Measurements from ENCODE around the gene GPRC5A. TPM values are rescaled to one million over a fixed set of nuclear protein-coding genes. Genes with fewer than 3 reads are reported as not detected.

Gene GPRC5A
- total RNA-seq, 2 donors from 2014 or later, result 0.15 to 1.0 TPM

GRCh38 chr12:12924169-12924568 is 32.8 kb downstream of the GPRC5A start:
- Histone ChIP-seq H3K4me1 (ENCODE audit: control insufficient read depth, insufficient read depth, low read length) (no peaks in the 10 kb centered on the region), H3K4me3 (ENCODE audit: low read length) (no peak overlapping the region), H3K36me3 (ENCODE audit: control insufficient read depth, insufficient read depth, low read length) (no peaks in the 10 kb centered on the region), H3K9me3 (ENCODE audit: control insufficient read depth, low read length) (peaks cover 7% of the 10 kb centered on the region), H3K9ac (ENCODE audit: extremely low read depth, low read length, poor library complexity, severe bottlenecking) (no peak overlapping the region), H3K27me3 (ENCODE audit: control insufficient read depth, insufficient read depth, low read length, poor library complexity, severe bottlenecking) (no peaks in the 10 kb centered on the region), H3K27ac (ENCODE audit: low read depth, low read length) (no peak overlapping the region)
- 95 to 100% methylated on average over 2 to 4 of the region's 4 CpGs for WGBS, 2 experiments (ENCODE audit: insufficient coverage in 1 of 2, insufficient read length in 1 of 2)
- Mint-ChIP-seq H3K4me3 (no peak overlapping the region), H3K36me3 (ENCODE audit: low read depth) (no peaks in the 10 kb centered on the region), H3K4me1 (peaks cover 2% of the 10 kb centered on the region), H3K27me3 (ENCODE audit: insufficient read depth) (peaks cover 10% of the 10 kb centered on the region), H3K9me3 (no peaks in the 10 kb centered on the region), H3K27ac (no peak overlapping the region)
- TF ChIP-seq CTCF (conservative IDR thresholded peaks at IDR 0.05), result no peak
- DNase-seq, result no peak

GRCh38 chr12:12925388-12925787 is 34.0 kb downstream of the GPRC5A start:
- Mint-ChIP-seq H3K36me3 (ENCODE audit: low read depth) (peaks cover 9% of the 10 kb centered on the region), H3K9me3 (peaks cover under 1% of the 10 kb centered on the region), H3K27me3 (ENCODE audit: insufficient read depth) (peaks cover 10% of the 10 kb centered on the region), H3K27ac (no peak overlapping the region), H3K4me1 (peaks cover 2% of the 10 kb centered on the region), H3K4me3 (no peak overlapping the region)
- Histone ChIP-seq H3K9ac (ENCODE audit: extremely low read depth, low read length, poor library complexity, severe bottlenecking) (no peak overlapping the region), H3K36me3 (ENCODE audit: control insufficient read depth, insufficient read depth, low read length) (no peaks in the 10 kb centered on the region), H3K9me3 (ENCODE audit: control insufficient read depth, low read length) (peaks cover 8% of the 10 kb centered on the region), H3K4me3 (ENCODE audit: low read length) (no peak overlapping the region), H3K27ac (ENCODE audit: low read depth, low read length) (no peak overlapping the region), H3K4me1 (ENCODE audit: control insufficient read depth, insufficient read depth, low read length) (no peaks in the 10 kb centered on the region), H3K27me3 (ENCODE audit: control insufficient read depth, insufficient read depth, low read length, poor library complexity, severe bottlenecking) (no peaks in the 10 kb centered on the region)
- 63 to 67% methylated on average over 1 of the region's 1 CpG for WGBS, 2 experiments (ENCODE audit: insufficient coverage in 1 of 2, insufficient read length in 1 of 2)
- no peak for DNase-seq
- TF ChIP-seq CTCF (conservative IDR thresholded peaks at IDR 0.05), result no peak

- Histone ChIP-seq H3K36me3 (ENCODE audit: control insufficient read depth, insufficient read depth, low read length) (no peaks in the 10 kb centered on the region), H3K9me3 (ENCODE audit: control insufficient read depth, low read length) (peaks cover 10% of the 10 kb centered on the region), H3K4me1 (ENCODE audit: control insufficient read depth, insufficient read depth, low read length) (no peaks in the 10 kb centered on the region), H3K4me3 (ENCODE audit: low read length) (peak overlapping the region; percentile 52), H3K27ac (ENCODE audit: low read depth, low read length) (no peak overlapping the region), H3K9ac (ENCODE audit: extremely low read depth, low read length, poor library complexity, severe bottlenecking) (no peak overlapping the region), H3K27me3 (ENCODE audit: control insufficient read depth, insufficient read depth, low read length, poor library complexity, severe bottlenecking) (no peaks in the 10 kb centered on the region)
- H3K4me1 Mint-ChIP-seq, result peaks cover 2% of the 10 kb centered on the region
- H3K27me3 Mint-ChIP-seq (ENCODE audit: insufficient read depth), result peaks cover 10% of the 10 kb centered on the region
- TF ChIP-seq CTCF (conservative IDR thresholded peaks at IDR 0.05), result no peak
- H3K4me3 Mint-ChIP-seq, result no peak overlapping the region
- peaks cover 1% of the 10 kb centered on the region for H3K9me3 Mint-ChIP-seq
- H3K27ac Mint-ChIP-seq, result no peak overlapping the region
- H3K36me3 Mint-ChIP-seq (ENCODE audit: low read depth), result peaks cover 12% of the 10 kb centered on the region
- DNase-seq, result no peak
- WGBS, 2 experiments (ENCODE audit: insufficient coverage in 1 of 2, insufficient read length in 1 of 2), result 95 to 96% methylated on average over 18 of the region's 18 CpGs
Measured at GRCh38 chr12:12926571-12927071, 35.3 kb downstream of the GPRC5A start.
